Middle frontal gyrus (tissue), 1 donor: ENCODE measurements around the gene TPRN.

Experiments
- DNase-seq: peaks from one replicate; pipeline ENCODE4 v3.0.0-alpha.2; 2015; ENCODE audit warnings: low spot score; ENCODE audit errors: extremely low spot score

Gene TPRN

GRCh38 chr9:137213160-137214060 lies 12.9 kb upstream of the TPRN start:
- no peak for DNase-seq

GRCh38 chr9:137212520-137212919 lies 12.0 kb upstream of the TPRN start:
- no peak for DNase-seq

GRCh38 chr9:137211532-137211931 lies 11.0 kb upstream of the TPRN start:
- DNase-seq: no peak

DNA sequence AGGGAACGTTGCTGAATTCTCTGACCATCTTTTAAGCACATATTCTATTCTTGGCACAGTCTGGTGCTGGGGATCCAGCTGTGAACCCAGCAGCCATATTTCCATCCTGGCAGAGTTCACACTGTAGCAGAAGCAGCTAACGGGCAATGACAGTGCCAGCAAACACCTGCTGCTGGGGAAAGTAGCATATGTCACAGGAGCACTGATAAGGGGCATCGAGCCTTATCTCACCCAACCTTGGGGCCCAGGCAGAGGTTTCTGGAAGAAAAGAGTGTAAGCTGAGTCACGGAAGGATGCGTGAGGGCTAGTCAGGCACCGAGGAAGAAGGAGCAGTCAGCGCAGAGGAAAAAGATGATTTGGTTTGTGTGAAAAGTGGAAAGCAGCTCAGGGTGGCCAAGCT lies 6.1 kb upstream of the TPRN start:
- DNase-seq: no peak

- DNase-seq: peak; percentile 78
Measured at GRCh38 chr9:137205126-137206069, 4.9 kb upstream of the TPRN start, which contains the start of the genes NDOR1 and TMEM203. Gene NDOR1, plus strand, starts transcription at chr9:137205700. Its CDS starts 78 bp downstream, at chr9:137205778. Gene TMEM203, minus strand, starts transcription at chr9:137205648. Its CDS starts 234 bp downstream, at chr9:137205414.

GRCh38 chr9:137204731-137205125 lies 4.2 kb upstream of the TPRN start:
- no peak for DNase-seq

DNA sequence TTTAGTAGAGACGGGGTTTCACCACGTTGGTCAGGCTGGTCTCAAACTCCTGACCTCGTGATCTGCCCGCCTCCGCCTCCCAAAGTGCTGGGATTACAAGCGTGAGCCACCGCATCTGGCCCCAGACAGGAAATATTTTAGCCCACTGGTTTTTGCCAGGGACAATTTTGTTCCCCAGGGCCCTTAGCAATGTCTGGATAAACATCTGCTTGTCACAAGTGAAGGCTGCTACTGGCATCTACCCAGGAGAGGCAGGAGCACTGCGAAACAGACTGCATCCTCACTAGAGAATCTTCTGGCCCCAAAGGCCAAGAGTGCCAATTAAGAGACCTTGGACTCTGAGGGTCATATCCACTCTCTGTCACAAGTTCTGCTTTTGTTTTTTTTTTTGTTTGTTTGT lies 2.4 kb upstream of the TPRN start:
- DNase-seq: no peak

DNA sequence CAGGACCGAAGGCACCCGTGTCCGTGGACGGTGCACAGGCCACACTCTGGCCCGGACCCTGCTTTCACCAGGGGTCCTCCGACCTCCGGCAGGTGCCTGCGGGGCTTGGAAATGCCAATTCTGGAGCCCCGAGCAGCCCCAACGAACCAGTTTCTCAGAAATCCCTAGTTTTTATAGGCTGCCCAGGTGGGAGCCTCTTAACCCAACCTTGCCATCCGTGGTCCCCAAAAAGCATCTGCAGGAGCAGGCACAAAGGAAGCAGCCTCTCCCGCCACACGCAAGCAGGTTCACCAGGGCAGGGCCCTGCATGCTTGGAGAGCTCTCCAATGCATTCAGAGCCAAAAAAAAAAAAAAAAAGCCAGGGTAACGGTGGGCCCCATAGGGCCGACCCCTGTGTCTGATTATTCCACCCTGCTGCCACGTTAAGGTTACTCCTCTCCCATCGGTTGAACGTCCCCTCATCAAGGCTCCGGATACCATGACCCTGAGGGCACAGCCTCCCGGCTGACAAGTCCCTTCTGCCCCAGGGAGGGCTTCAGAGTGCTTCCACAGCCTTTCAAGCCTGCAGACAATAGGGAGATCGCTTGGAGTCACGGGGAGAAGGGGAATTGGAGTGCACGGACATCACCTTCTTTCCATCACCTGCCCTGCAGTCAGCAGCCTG lies 796 bp upstream of the TPRN start:
- no peak for DNase-seq

DNA sequence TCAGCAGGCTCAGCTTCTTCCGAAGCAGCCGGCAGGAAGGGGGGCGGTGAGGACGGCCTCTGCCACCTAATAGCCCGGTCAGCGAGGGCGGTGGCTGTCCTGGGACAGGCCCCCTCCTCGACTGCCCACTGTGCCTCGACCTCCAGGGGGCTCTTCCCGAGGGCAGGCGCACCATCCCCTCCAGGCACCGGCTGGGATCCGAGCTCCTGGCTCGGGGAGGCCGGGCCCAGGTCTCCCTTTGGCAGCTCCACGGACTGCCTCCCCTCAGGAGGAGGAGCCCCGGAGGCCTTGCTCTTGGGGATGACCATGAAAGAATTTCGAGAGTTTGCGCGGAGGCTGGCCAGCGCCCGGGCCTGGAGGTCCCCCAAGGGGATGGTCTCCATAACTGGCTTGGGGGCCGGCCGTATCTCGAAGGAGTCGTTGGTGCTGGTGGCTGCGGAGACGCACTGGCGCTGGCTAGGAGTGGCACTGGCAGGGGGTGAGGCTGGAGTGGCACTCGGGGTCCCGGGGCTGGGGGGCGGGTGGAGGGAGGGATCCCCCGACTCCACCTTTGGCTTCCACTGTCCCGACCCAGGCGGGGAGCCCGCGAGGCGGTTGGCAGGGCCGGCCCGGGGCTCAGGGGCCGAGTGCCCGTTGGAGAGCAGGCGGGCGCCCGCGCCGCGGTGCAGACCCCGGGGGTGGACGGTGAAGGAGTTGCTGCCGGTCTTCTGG lies 975 bp downstream of the TPRN start:
- no peak for DNase-seq

GRCh38 chr9:137198902-137199283 lies 1.6 kb downstream of the TPRN start:
- DNase-seq: no peak

GRCh38 chr9:137198051-137198901 lies 2.3 kb downstream of the TPRN start:
- DNase-seq: no peak

DNA sequence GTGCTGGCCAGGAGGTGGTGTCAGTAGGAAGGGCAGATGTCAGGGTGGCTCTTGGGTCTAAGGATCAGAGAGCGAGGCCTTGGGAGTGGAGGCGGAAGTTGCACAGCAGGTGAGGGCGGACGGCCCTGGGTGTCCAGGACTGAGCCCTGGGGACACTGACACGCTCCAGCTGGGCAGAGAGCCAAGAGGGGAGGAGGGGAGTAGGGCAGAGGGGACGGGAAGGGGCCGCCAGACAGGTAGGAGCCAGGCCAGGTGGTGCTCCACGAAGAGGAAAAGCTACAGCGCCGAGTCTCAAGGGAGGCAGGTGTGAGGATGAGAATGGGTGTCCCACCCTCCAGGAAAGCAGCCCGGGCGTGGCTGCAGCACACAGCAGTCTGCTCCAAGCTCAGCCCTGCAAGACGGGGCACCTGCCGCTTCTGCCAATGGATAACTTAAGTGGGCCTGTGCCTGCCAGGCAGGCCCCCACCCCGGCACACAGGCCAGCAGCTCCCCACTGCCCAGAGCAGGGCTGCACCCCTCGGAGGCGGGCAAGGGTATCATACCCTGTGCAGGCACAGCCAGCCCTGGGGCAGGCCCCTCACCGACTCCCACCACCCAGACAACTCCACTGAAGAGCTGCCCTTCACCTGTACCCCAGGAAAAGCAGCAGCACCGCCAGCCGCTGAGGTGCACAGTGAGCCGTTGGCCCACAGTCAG lies 4.9 kb downstream of the TPRN start:
- no peak for DNase-seq

DNA sequence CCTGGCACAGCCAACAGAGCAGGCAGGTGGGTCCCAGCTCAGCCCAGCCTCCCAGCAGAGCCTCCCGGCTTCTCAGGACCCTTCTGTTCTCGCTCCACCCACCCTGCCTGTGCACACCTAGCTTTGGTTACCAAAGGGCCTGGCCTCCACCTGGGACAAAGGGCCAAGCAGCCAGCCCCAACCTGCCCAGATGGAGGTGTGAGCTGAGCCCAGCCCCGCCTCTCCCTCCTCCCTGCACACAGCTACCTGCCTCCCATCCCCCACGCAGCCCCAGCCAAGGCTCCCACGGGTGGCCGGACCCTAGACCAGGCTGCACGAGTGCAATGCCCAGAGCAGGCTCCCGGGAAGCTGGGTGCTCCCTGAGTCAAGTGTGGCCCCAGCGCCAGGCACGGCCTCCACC lies 5.6 kb downstream of the TPRN start:
- no peak for DNase-seq

GRCh38 chr9:137194388-137194787 lies 6.2 kb downstream of the TPRN start:
- DNase-seq: peak; percentile 76

GRCh38 chr9:137193771-137194170 lies 6.8 kb downstream of the TPRN start:
- DNase-seq: no peak

DNA sequence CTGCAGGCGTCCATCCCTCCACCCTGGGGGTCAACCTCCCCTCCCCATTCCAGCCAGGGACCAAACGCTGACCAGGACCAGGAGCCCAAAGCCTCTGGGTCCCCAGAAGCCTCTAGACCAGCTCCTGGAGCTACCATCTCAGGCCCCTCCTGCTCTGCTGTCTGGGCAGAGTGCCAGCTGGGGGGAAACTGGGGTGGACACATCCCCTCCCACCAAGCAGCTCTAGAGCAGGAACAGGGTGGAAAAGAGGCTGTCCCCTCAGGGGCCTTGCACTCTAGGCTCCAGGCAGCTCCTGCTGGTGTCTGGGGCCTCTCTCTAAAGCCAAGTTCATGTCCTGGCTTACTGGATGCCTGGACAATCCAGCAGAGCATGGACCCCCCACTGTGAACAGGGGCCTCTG lies 7.7 kb downstream of the TPRN start:
- no peak for DNase-seq

DNA sequence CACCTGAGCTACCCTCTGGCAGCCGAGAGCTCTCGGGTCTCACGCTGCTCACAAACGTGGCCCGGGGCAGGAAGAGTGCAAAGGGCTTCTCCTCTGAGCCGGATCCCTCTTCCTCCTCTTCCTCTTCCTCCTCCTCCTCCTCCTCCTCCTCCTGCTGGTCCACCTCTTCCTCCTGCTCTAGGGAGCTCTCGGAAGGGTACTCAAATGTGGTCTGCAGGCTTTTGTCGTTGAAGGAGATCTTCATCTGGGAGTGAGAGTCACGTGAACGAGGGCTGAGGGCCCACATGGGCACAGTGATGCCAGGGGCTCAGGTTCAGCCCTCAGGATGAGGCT lies 8.1 kb downstream of the TPRN start:
- DNase-seq: no peak

DNA sequence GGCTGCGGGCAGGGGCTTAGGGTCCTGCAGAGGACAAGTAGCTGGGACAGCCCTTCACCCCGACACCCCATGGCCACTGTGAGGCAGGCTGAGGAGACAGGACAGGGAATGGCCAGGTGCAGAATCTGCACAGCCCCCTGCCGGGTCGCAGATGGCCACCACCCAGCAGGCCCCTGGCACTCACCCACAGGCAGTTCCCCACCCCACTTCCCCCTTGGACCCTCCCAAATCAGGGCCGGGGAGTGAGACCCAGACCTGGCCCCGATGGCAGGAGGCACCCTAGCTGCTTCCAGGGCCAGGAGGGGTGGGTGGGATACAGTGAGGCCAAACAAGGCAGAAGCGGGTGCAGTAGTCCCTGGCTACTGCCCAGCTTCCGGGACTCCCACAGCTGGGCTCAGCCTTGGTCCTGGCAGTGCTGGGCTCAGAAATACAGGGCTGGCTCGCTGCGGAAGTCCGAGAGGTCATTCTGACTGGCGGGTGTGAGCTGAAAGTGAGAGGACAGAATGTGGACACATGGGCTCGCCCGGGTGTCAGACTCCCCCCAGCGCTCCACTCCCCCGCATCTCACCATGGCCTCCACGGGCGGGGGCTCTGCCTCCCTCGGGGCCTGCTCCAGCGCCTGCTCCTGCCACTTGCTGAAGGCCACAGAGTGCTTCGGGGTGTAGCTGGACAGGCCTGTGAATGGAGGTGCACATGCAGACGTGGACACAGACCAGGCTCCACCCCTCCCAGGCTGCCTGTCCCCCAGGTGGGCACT lies 8.7 kb downstream of the TPRN start:
- peak; percentile 29 for DNase-seq

DNA sequence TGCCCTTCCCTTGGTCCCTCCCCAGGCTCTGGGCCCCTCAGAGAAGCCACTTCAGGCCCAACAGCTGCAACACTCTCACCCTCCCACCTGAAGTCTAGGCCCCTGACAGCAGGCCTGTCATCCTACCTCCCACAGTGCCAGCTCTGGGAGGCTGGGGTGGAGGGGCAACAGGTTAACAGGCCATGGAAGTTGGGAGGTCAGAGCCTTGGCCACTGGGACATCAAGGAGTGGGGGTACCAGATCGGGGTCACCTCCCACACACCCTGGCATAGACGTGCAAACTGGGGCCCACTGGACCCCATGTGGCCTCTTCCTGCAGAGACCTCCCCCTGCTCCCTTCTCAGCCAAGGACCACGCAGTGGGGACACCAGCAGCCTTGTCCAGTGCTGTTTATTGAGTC lies 9.3 kb downstream of the TPRN start:
- DNase-seq: no peak
